K562 (cell line): ENCODE results near the gene GYS1. TPM values are rescaled to one million over a fixed set of nuclear protein-coding genes. Genes with fewer than 3 reads are reported as not detected.
A peak's percentile ranks its signal among the peaks of the same experiment; 100 is the strongest.

Experiments used
- ARID3A ChIP-seq: IDR thresholded peaks from 2 replicates; pipeline ENCODE4 v1.6.1; 2012; ENCODE audit warnings: low read depth, low read length, improper control_type of control experiment, borderline replicate concordance
- BACH1 ChIP-seq: fragments of 200-800 bp; sonication (Bioruptor generic); IDR thresholded peaks from 2 replicates; pipeline ENCODE4 v1.6.1; 2016; ENCODE audit warnings: missing genetic modification characterization, missing compliant biosample characterization
- BRD4 ChIP-seq: fragments of 200-600 bp; sonication (generic); IDR thresholded peaks from 2 replicates; pipeline ENCODE4 v1.6.1; 2017; ENCODE audit warnings: inconsistent platforms
- BRF1 ChIP-seq: IDR thresholded peaks from 3 replicates; pipeline ENCODE4 v1.6.1; 2011; ENCODE audit warnings: borderline replicate concordance, mild to moderate bottlenecking; ENCODE audit not compliant: insufficient read length; ENCODE audit errors: extremely low read depth
- CCNT2 ChIP-seq: IDR thresholded peaks from 2 replicates; pipeline ENCODE4 v1.6.1; 2011; ENCODE audit warnings: borderline replicate concordance, low read depth, mild to moderate bottlenecking, moderate library complexity, mixed read lengths, low read length; ENCODE audit not compliant: insufficient read length; ENCODE audit errors: extremely low read depth
- E4F1 ChIP-seq: fragments of 250-450 bp; sonication (Bioruptor Pico); IDR thresholded peaks from 2 replicates; pipeline ENCODE4 v1.5.0; 2021; ENCODE audit warnings: mild to moderate bottlenecking, borderline replicate concordance
- EHMT2 ChIP-seq: fragments of 450-650 bp; IDR thresholded peaks from 2 replicates; pipeline ENCODE4 v1.6.1; 2018; ENCODE audit warnings: antibody characterized with exemption
- ELF1 ChIP-seq: fragments of 200-800 bp; sonication (Bioruptor generic); IDR thresholded peaks from 2 replicates; pipeline ENCODE4 v1.6.1; 2016; ENCODE audit warnings: missing genetic modification characterization, missing compliant biosample characterization
- EP300 ChIP-seq: IDR thresholded peaks from 2 replicates; pipeline ENCODE4 v1.6.1; 2012; ENCODE audit warnings: low read length, improper control_type of control experiment
- GATAD2A ChIP-seq: fragments of 450-650 bp; IDR thresholded peaks from 2 replicates; pipeline ENCODE4 v1.6.1; 2017
- HCFC1 ChIP-seq: IDR thresholded peaks from 2 replicates; pipeline ENCODE4 v1.6.1; 2012; ENCODE audit warnings: low read depth, low read length, improper control_type of control experiment
- KAT8 ChIP-seq: fragments of 450-650 bp; IDR thresholded peaks from 2 replicates; pipeline ENCODE4 v1.6.1; 2016; ENCODE audit warnings: low read depth, mild to moderate bottlenecking
- MCM3 ChIP-seq: fragments of 450-650 bp; IDR thresholded peaks from 2 replicates; pipeline ENCODE4 v1.6.1; 2016
- MTA2 ChIP-seq: fragments of 450-650 bp; IDR thresholded peaks from 2 replicates; pipeline ENCODE4 v1.6.1; 2016; ENCODE audit warnings: low read depth
- NELFE ChIP-seq: IDR thresholded peaks from 2 replicates; pipeline ENCODE4 v1.6.1; 2011; ENCODE audit warnings: mild to moderate bottlenecking; ENCODE audit not compliant: insufficient read depth, insufficient read length
- RFX7 ChIP-seq: fragments of 250-450 bp; sonication (Bioruptor Pico); IDR thresholded peaks from 2 replicates; pipeline ENCODE4 v1.5.1; 2021; ENCODE audit warnings: mild to moderate bottlenecking
- TEAD1 ChIP-seq, 2 experiments: fragments of 450-650 bp in 1 of 2; sonication (generic) in 1 of 2; formaldehyde crosslinking; IDR thresholded peaks; 2 replicates each; pipeline versions ENCODE4 v1.4.0 to v1.8.0; 2020 to 2022; ENCODE audit warnings: mild to moderate bottlenecking in 2 of 2, missing genetic modification reagents in 1 of 2
- YBX1 ChIP-seq: fragments of 450-650 bp; IDR thresholded peaks from 2 replicates; pipeline ENCODE4 v1.7.1; 2016; ENCODE audit warnings: mild to moderate bottlenecking
- ZBTB7A ChIP-seq: IDR thresholded peaks from 2 replicates; pipeline ENCODE4 v1.6.1; 2011; ENCODE audit warnings: low read depth, mild to moderate bottlenecking, low read length, moderate library complexity, borderline replicate concordance; ENCODE audit not compliant: control insufficient read depth
- ZNF277 ChIP-seq: fragments of 250-450 bp; sonication (Bioruptor Pico); IDR thresholded peaks from 2 replicates; pipeline ENCODE4 v1.8.0; 2022; ENCODE audit warnings: inconsistent platforms, mild to moderate bottlenecking, moderate library complexity, borderline replicate concordance
- ZNF316 ChIP-seq: fragments of 450-650 bp; IDR thresholded peaks from 2 replicates; pipeline ENCODE4 v1.6.1; 2016
- ZNF655 ChIP-seq: fragments of 250-450 bp; sonication (Bioruptor Pico); IDR thresholded peaks from 2 replicates; pipeline ENCODE4 v1.5.0; 2021
- ZNF780A ChIP-seq: fragments of 250-450 bp; sonication (Bioruptor Pico); IDR thresholded peaks from 2 replicates; pipeline ENCODE4 v1.5.0; 2021; ENCODE audit warnings: mild to moderate bottlenecking
- ZSCAN29 ChIP-seq: fragments of 450-650 bp; IDR thresholded peaks from 2 replicates; pipeline ENCODE4 v1.6.1; 2017
- polyA plus RNA-seq, 8 experiments: library from polyadenylated mRNA; depleted of rRNA in 4 of 8; stranded (reverse) in 5 of 8; unstranded in 3 of 8; fragments of >200 nt; fragmentation: Nextera tagmentation in 2 of 8; fragmentation: Illumina TruSeq in 1 of 8; extraction: Ambion mirVana in 2 of 8; extraction: Trizol in 1 of 8; gene quantifications; 2 replicates each; pipeline versions ENCODE4 v1.2.1 to v1.2.3, GENCODE V29; 2011 to 2014; ENCODE audit warnings: inconsistent platforms in 1 of 8, missing spikeins in 1 of 8
- total RNA-seq, 7 experiments: library from RNA; depleted of rRNA in 6 of 7; stranded (reverse); fragments of >200 nt in 6 of 7; fragmentation: Illumina TruSeq in 2 of 7; extraction: Trizol in 2 of 7; gene quantifications; 2 replicates each; pipeline versions ENCODE4 v1.2.1 to v1.2.3, GENCODE V29; 2011 to 2021; ENCODE audit warnings: low replicate concordance in 1 of 7

GYS1 gene
- total and polyA plus RNA-seq, 9 of the 15 experiments (the other 6 are each of a cell fraction or from before 2014, with no cell fraction given): 1.9 to 31.1 (median 15.2) TPM

- no peak for TF ChIP-seq E4F1
- TF ChIP-seq RFX7: no peak
- peak; percentile 74 for TF ChIP-seq CCNT2
- TF ChIP-seq KAT8: no peak
- no peak for TF ChIP-seq MTA2
- TF ChIP-seq NELFE: no peak
- TF ChIP-seq BACH1 (tag): no peak
- no peak for TF ChIP-seq BRF1
- peak; percentile 54 for TF ChIP-seq EP300
- no peak for TF ChIP-seq YBX1
- TF ChIP-seq ZNF277 (CRISPR knock-in tag): no peak
- TF ChIP-seq GATAD2A: 0 out of 2 replicates have a peak, but pooled peaks have one; percentile 23
- TF ChIP-seq ZNF316: no peak
- TF ChIP-seq TEAD1 (CRISPR knock-in tag; IDR thresholded peaks at IDR 0.05): peak in 1 of 2 experiments; percentile 39; a peak in 1 of 4 replicates
- no peak for TF ChIP-seq ZNF780A (CRISPR knock-in tag)
- no peak for TF ChIP-seq BRD4
- TF ChIP-seq MCM3: no peak
- TF ChIP-seq ZBTB7A: peak; percentile 95
- no peak for TF ChIP-seq ZSCAN29
- no peak for TF ChIP-seq EHMT2
- TF ChIP-seq ELF1: peak; percentile 72
- no peak for TF ChIP-seq ARID3A
- TF ChIP-seq ZNF655 (CRISPR knock-in tag): no peak
- TF ChIP-seq HCFC1: no peak
Observed at GRCh38 chr19:48962029-48962848, 30.9 kb downstream of the GYS1 start (continued).
